WTC11 (cell line): ENCODE results near the gene IFT20.

ENCODE experiments used
- FOXJ3 ChIP-seq: sonication (generic); formaldehyde crosslinking; IDR thresholded peaks from 2 replicates; pipeline ENCODE4 v1.9.0; 2021; ENCODE audit warnings: missing genetic modification reagents, mild to moderate bottlenecking, borderline replicate concordance
- SP1 ChIP-seq: sonication (generic); formaldehyde crosslinking; conservative IDR thresholded peaks from 2 replicates; pipeline ENCODE4 v1.8.1; 2022; ENCODE audit warnings: missing genetic modification reagents
- TCF7 ChIP-seq: sonication (generic); formaldehyde crosslinking; IDR thresholded peaks from 2 replicates; pipeline ENCODE4 v1.8.0; 2022; ENCODE audit warnings: mild to moderate bottlenecking, low read depth, missing genetic modification reagents, moderate library complexity
- TF ChIP-seq, protein P1 (sequence below): fragments of 200-600 bp; IDR thresholded peaks from 2 replicates; pipeline ENCODE4 v1.8.0; 2022; ENCODE audit warnings: antibody characterized with exemption
- TF ChIP-seq, protein P2 (sequence below): sonication (generic); formaldehyde crosslinking; IDR thresholded peaks from 2 replicates; pipeline ENCODE4 v1.8.0; 2023; ENCODE audit warnings: missing genetic modification reagents
- TF ChIP-seq, protein P3 (sequence below): sonication (generic); formaldehyde crosslinking; IDR thresholded peaks from 2 replicates; pipeline ENCODE4 v1.8.0; 2022; ENCODE audit warnings: mild to moderate bottlenecking, missing genetic modification reagents

DNA sequence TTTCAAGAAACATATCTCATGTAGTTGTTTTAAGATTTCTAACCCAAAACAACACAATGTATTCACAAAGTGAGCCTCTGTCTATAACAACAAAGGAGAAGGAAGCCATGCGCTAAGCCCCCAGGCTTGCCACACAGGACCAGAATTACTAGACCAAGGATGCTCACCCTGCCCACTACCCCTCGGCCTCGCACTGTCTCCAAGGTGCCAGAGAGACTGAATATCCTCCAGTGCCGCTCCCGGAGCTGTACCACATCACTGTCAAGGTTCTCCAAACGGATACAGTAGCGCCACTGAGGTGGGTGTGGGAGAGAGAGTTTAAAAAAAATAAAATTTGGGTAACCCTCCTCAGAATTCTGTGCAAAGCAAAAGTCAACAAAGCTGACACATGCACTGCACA lies 15.0 kb upstream of the IFT20 start:
- TF ChIP-seq FOXJ3 (CRISPR knock-in tag) (no peak), SP1 (CRISPR knock-in tag) (no peak), TCF7 (no peak)
- TF ChIP-seq, protein P1, sequence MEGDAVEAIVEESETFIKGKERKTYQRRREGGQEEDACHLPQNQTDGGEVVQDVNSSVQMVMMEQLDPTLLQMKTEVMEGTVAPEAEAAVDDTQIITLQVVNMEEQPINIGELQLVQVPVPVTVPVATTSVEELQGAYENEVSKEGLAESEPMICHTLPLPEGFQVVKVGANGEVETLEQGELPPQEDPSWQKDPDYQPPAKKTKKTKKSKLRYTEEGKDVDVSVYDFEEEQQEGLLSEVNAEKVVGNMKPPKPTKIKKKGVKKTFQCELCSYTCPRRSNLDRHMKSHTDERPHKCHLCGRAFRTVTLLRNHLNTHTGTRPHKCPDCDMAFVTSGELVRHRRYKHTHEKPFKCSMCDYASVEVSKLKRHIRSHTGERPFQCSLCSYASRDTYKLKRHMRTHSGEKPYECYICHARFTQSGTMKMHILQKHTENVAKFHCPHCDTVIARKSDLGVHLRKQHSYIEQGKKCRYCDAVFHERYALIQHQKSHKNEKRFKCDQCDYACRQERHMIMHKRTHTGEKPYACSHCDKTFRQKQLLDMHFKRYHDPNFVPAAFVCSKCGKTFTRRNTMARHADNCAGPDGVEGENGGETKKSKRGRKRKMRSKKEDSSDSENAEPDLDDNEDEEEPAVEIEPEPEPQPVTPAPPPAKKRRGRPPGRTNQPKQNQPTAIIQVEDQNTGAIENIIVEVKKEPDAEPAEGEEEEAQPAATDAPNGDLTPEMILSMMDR = no peak
- TF ChIP-seq, protein P2, sequence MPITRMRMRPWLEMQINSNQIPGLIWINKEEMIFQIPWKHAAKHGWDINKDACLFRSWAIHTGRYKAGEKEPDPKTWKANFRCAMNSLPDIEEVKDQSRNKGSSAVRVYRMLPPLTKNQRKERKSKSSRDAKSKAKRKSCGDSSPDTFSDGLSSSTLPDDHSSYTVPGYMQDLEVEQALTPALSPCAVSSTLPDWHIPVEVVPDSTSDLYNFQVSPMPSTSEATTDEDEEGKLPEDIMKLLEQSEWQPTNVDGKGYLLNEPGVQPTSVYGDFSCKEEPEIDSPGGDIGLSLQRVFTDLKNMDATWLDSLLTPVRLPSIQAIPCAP (CRISPR knock-in tag) = no peak
- TF ChIP-seq, protein P3, sequence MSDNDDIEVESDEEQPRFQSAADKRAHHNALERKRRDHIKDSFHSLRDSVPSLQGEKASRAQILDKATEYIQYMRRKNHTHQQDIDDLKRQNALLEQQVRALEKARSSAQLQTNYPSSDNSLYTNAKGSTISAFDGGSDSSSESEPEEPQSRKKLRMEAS (CRISPR knock-in tag) = no peak
